ENCODE results near the gene MYO5A.
A peak's percentile ranks its signal among the peaks of the same experiment; 100 is the strongest.
"Not testable (repeated sequence)": the region's sequence is repeated elsewhere in the genome, so short reads cannot be mapped to it uniquely, and the experiment has no call there.

The MYO5A gene

GRCh38 chr15:52540374-52541012 lies 11.8 kb upstream of the MYO5A start:
- DNase-seq: no peak

- no peak for DNase-seq
Observed at GRCh38 chr15:52537459-52537858, 8.8 kb upstream of the MYO5A start.

GRCh38 chr15:52532427-52532826 lies 3.7 kb upstream of the MYO5A start:
- DNase-seq: no peak

GRCh38 chr15:52529940-52530339 lies 1.3 kb upstream of the MYO5A start:
- no peak for DNase-seq

- peak; percentile 38 for DNase-seq
Observed at GRCh38 chr15:52529341-52529924, 753 bp upstream of the MYO5A start.

GRCh38 chr15:52527911-52528563 lies 643 bp downstream of the MYO5A start:
- peak; percentile 68 for DNase-seq

GRCh38 chr15:52527196-52527910 lies 1.3 kb downstream of the MYO5A start:
- DNase-seq: no peak

GRCh38 chr15:52524223-52525136 lies 4.2 kb downstream of the MYO5A start:
- no peak for DNase-seq

- DNase-seq: no peak
Observed at GRCh38 chr15:52523647-52524046, 5.0 kb downstream of the MYO5A start.

- no peak for DNase-seq
Observed at GRCh38 chr15:52523192-52523591, 5.5 kb downstream of the MYO5A start.

- no peak for DNase-seq
Observed at GRCh38 chr15:52521682-52522081, 7.0 kb downstream of the MYO5A start.

GRCh38 chr15:52520421-52520820 lies 8.3 kb downstream of the MYO5A start:
- DNase-seq: no peak

- DNase-seq: no peak
Observed at GRCh38 chr15:52518487-52519371, 10.0 kb downstream of the MYO5A start.

GRCh38 chr15:52517014-52517413 lies 11.7 kb downstream of the MYO5A start:
- no peak for DNase-seq

GRCh38 chr15:52515343-52515742 lies 13.3 kb downstream of the MYO5A start:
- DNase-seq: no peak

GRCh38 chr15:52514482-52514881 lies 14.2 kb downstream of the MYO5A start:
- DNase-seq: no peak

GRCh38 chr15:52512869-52513268 lies 15.8 kb downstream of the MYO5A start:
- DNase-seq: not testable (repeated sequence)

GRCh38 chr15:52511084-52511483 lies 17.6 kb downstream of the MYO5A start:
- no peak for DNase-seq

GRCh38 chr15:52509500-52510245 lies 19.0 kb downstream of the MYO5A start:
- DNase-seq: no peak

- DNase-seq: no peak
Observed at GRCh38 chr15:52506549-52506948, 22.1 kb downstream of the MYO5A start.

- DNase-seq: no peak
Observed at GRCh38 chr15:52505151-52505550, 23.5 kb downstream of the MYO5A start.
